ENCODE data around the gene ADH5.
"Not testable (repeated sequence)": the region's sequence is repeated elsewhere in the genome, so short reads cannot be mapped to it uniquely, and the experiment has no call there.

ADH5 gene

GRCh38 chr4:99071159-99071558, 17.4 kb downstream of the ADH5 start:
- DNase-seq (ENCODE audit: insufficient read length, low spot score) (no peak), FAIRE-seq (peak; percentile 16)
- TF ChIP-seq POLR2AphosphoS5 (IDR thresholded peaks at IDR 0.05; ENCODE audit: low read depth, low read length) (no peak), TAF1 (IDR thresholded peaks at IDR 0.05; ENCODE audit: low read depth, low read length) (no peak), SPI1 (IDR thresholded peaks at IDR 0.05; ENCODE audit: low read depth, low read length) (no peak), POLR2A (IDR thresholded peaks at IDR 0.05; ENCODE audit: low read depth, low read length) (no peak), PAX5 (IDR thresholded peaks at IDR 0.05; ENCODE audit: insufficient read depth, low read length, severe bottlenecking) (no peak), POU2F2 (IDR thresholded peaks at IDR 0.05; ENCODE audit: low read depth, low read length) (no peak)

DNA sequence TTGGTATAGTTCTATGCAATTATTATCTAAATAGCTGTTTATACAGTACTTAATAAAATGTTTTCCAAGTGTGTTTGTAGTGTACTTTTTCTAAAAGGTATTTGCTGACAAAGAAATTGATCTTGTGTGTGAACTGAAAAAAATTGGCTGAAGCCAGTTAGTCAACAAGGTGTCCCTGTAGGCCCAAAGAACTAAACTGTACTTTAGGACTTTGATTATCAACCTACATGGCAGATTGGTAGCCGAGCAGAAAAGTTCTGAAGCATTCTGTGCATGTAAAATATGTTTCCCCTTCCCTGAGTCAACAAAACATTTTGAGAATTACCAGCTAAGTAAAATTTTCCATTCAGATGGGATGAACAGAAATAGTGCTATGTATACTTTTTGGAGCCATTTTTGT, 21.0 kb downstream of the ADH5 start:
- no peak for TF ChIP-seq PAX5 (IDR thresholded peaks at IDR 0.05; ENCODE audit: insufficient read depth, low read length, severe bottlenecking)
- TF ChIP-seq POLR2A (IDR thresholded peaks at IDR 0.05; ENCODE audit: low read depth, low read length), result no peak
- TF ChIP-seq POLR2AphosphoS5 (IDR thresholded peaks at IDR 0.05; ENCODE audit: low read depth, low read length), result no peak
- TF ChIP-seq TAF1 (IDR thresholded peaks at IDR 0.05; ENCODE audit: low read depth, low read length), result no peak
- TF ChIP-seq POU2F2 (IDR thresholded peaks at IDR 0.05; ENCODE audit: low read depth, low read length), result no peak
- TF ChIP-seq SPI1 (IDR thresholded peaks at IDR 0.05; ENCODE audit: low read depth, low read length), result no peak
- DNase-seq (ENCODE audit: insufficient read length, low spot score) (no peak), FAIRE-seq (no peak)

- FAIRE-seq; DNase-seq (ENCODE audit: insufficient read length, low spot score): not testable (repeated sequence)
Observed at GRCh38 chr4:99065521-99065920, 23.1 kb downstream of the ADH5 start.

DNA sequence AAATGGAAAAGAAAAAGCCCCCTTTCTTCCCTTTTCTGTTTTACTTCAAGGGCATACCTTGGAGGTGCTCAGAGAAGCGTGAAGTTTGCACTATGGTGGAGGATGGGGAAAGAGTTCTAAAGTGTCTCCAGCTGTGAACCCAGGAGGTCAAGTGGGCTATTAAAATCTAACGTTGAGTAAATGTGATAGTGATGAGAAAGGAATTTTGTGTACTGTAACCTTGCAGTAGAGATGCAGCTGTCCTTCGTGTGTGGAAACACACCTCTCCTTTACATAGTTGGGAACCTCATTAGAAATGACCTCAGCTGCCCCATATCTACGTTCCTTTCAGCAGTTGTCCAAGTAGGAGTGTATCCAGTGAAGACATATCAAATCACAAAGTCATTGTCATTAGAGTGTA, 26.5 kb downstream of the ADH5 start:
- peak; percentile 73 for TF ChIP-seq PAX5 (IDR thresholded peaks at IDR 0.05; ENCODE audit: insufficient read depth, low read length, severe bottlenecking)
- no peak for TF ChIP-seq POLR2A (IDR thresholded peaks at IDR 0.05; ENCODE audit: low read depth, low read length)
- no peak for DNase-seq (ENCODE audit: insufficient read length, low spot score)
- peak; percentile 59 for FAIRE-seq

DNA sequence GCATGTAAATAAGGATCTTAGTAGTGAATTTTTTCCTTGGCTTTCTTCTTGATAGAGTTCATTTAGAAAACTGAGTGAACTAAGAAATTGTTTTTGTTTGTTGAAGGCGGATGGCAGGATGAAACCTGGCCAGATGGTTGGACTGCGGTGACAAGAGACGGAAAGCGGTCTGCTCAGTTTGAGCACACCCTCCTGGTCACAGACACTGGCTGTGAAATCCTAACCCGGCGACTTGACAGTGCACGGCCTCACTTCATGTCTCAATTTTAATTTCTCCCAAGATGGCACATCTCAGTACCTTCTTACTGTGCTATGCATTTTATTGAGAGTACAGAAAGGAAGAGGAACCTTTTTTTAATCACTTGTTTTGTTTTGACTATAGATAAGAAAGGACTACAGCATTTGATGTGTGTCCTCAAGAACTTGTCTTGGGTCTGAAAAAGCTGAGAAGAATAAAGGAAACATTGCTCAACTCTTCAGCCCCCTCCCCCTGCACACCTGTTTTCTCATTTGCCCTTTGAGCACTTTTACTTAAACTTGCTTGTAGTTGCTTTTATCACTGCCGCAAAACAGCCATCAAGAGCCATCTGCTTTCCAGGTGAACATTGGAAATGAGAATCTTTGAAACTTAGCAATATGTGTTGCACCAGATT, 27.4 kb downstream of the ADH5 start:
- TF ChIP-seq POU2F2 (IDR thresholded peaks at IDR 0.05; ENCODE audit: low read depth, low read length) (no peak), POLR2AphosphoS5 (IDR thresholded peaks at IDR 0.05; ENCODE audit: low read depth, low read length) (no peak), SPI1 (IDR thresholded peaks at IDR 0.05; ENCODE audit: low read depth, low read length) (no peak), TAF1 (IDR thresholded peaks at IDR 0.05; ENCODE audit: low read depth, low read length) (no peak), PAX5 (IDR thresholded peaks at IDR 0.05; ENCODE audit: insufficient read depth, low read length, severe bottlenecking) (no peak), POLR2A (IDR thresholded peaks at IDR 0.05; ENCODE audit: low read depth, low read length) (no peak)
- DNase-seq (ENCODE audit: insufficient read length, low spot score) (no peak), FAIRE-seq (no peak)

GRCh38 chr4:99059550-99059949, 29.0 kb downstream of the ADH5 start:
- TF ChIP-seq POLR2A (IDR thresholded peaks at IDR 0.05; ENCODE audit: low read depth, low read length), result no peak
- no peak for TF ChIP-seq POLR2AphosphoS5 (IDR thresholded peaks at IDR 0.05; ENCODE audit: low read depth, low read length)
- no peak for TF ChIP-seq PAX5 (IDR thresholded peaks at IDR 0.05; ENCODE audit: insufficient read depth, low read length, severe bottlenecking)
- no peak for TF ChIP-seq TAF1 (IDR thresholded peaks at IDR 0.05; ENCODE audit: low read depth, low read length)
- TF ChIP-seq POU2F2 (IDR thresholded peaks at IDR 0.05; ENCODE audit: low read depth, low read length), result no peak
- TF ChIP-seq SPI1 (IDR thresholded peaks at IDR 0.05; ENCODE audit: low read depth, low read length), result no peak
- FAIRE-seq (no peak), DNase-seq (ENCODE audit: insufficient read length, low spot score) (no peak)

DNA sequence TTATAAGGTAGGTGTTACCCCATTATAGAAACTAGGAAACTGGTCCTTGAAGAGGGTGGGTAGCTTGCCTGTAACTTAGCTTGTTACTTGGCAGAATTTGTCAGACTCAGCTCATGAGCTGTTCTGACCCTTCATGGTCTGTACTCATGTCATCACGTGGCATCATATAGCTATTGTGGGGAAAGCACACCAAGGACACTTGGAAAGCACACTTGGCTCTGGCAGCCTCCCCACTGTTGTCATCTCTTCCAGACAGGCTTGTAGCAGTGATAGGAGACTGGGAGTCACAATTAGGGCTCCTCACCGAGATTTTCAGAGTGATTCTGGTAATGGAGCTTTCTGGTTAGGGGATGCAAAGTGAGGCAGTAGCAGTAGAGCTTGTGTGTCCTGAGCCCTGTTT, 30.4 kb downstream of the ADH5 start:
- TF ChIP-seq POU2F2 (IDR thresholded peaks at IDR 0.05; ENCODE audit: low read depth, low read length) (no peak), TAF1 (IDR thresholded peaks at IDR 0.05; ENCODE audit: low read depth, low read length) (no peak), SPI1 (IDR thresholded peaks at IDR 0.05; ENCODE audit: low read depth, low read length) (no peak), POLR2AphosphoS5 (IDR thresholded peaks at IDR 0.05; ENCODE audit: low read depth, low read length) (no peak), POLR2A (IDR thresholded peaks at IDR 0.05; ENCODE audit: low read depth, low read length) (no peak), PAX5 (IDR thresholded peaks at IDR 0.05; ENCODE audit: insufficient read depth, low read length, severe bottlenecking) (no peak)
- FAIRE-seq (no peak), DNase-seq (ENCODE audit: insufficient read length, low spot score) (no peak)

- TF ChIP-seq PAX5 (IDR thresholded peaks at IDR 0.05; ENCODE audit: insufficient read depth, low read length, severe bottlenecking) (no peak), TAF1 (IDR thresholded peaks at IDR 0.05; ENCODE audit: low read depth, low read length) (no peak), POLR2A (IDR thresholded peaks at IDR 0.05; ENCODE audit: low read depth, low read length) (no peak), POLR2AphosphoS5 (IDR thresholded peaks at IDR 0.05; ENCODE audit: low read depth, low read length) (no peak), SPI1 (IDR thresholded peaks at IDR 0.05; ENCODE audit: low read depth, low read length) (no peak), POU2F2 (IDR thresholded peaks at IDR 0.05; ENCODE audit: low read depth, low read length) (no peak)
- DNase-seq (ENCODE audit: insufficient read length, low spot score), result no peak
- FAIRE-seq, result no peak
Observed at GRCh38 chr4:99054428-99054994, 34.1 kb downstream of the ADH5 start.

DNA sequence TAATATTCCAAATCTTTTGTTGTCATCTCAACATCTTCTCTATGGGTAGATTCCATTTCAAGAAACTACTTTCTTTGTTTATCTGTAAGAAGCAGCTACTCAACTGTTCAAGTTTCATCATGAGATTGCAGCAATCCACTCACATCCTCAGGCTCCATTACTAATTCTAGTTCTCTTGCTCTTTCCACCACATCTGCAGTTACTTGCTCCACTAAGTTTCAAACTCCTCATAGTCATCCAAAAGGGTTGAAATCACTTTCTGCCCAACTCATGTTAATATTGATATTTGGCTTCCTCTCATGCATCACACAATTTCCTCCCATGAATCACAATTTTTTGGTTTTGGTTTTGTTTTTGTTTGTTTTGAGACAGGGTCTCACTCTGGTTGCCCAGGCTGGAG, 35.7 kb downstream of the ADH5 start:
- FAIRE-seq, result peak; percentile 9

DNA sequence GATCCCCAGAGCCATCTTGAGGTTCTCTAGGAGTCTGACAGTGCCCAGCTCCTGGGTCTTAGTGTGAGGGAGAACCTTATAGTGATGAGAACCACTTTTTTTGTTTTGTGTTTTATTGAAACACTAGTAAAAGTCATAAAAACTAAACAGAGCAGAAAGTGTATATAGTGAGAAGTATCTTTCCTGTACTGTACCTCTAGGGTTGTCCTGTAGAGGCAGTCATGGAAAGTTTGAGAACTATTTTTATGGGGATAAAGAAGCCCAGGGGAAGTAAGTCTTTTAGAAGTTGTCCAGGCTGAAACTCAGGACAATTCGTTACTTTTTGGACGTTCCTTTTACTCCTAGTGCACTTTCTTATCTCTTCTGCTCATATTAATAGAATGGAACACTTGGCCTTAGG, 40.9 kb downstream of the ADH5 start:
- no peak for FAIRE-seq

More for the DNA sequence above, 35.7 kb downstream of the ADH5 start:
- no peak for DNase-seq (ENCODE audit: insufficient read length, low spot score)
- TF ChIP-seq POLR2AphosphoS5 (IDR thresholded peaks at IDR 0.05; ENCODE audit: low read depth, low read length) (no peak), POU2F2 (IDR thresholded peaks at IDR 0.05; ENCODE audit: low read depth, low read length) (no peak), PAX5 (IDR thresholded peaks at IDR 0.05; ENCODE audit: insufficient read depth, low read length, severe bottlenecking) (no peak), POLR2A (IDR thresholded peaks at IDR 0.05; ENCODE audit: low read depth, low read length) (no peak), TAF1 (IDR thresholded peaks at IDR 0.05; ENCODE audit: low read depth, low read length) (no peak), SPI1 (IDR thresholded peaks at IDR 0.05; ENCODE audit: low read depth, low read length) (no peak)

More for the DNA sequence above, 40.9 kb downstream of the ADH5 start:
- no peak for TF ChIP-seq PAX5 (IDR thresholded peaks at IDR 0.05; ENCODE audit: insufficient read depth, low read length, severe bottlenecking)
- TF ChIP-seq POU2F2 (IDR thresholded peaks at IDR 0.05; ENCODE audit: low read depth, low read length), result no peak
- no peak for DNase-seq (ENCODE audit: insufficient read length, low spot score)

All from GM12891 (cell line).